Lower leg skin (tissue), 3 donors: ENCODE measurements around the gene TUBGCP6.

Experiments used
- CTCF ChIP-seq, 3 donors: fragments of 450-650 bp; IDR thresholded peaks; one replicate each; pipeline ENCODE4 v1.5.1; 2016; ENCODE audit warnings: antibody characterized with exemption in 3 of 3, mild to moderate bottlenecking in 3 of 3, moderate library complexity in 2 of 3
- POLR2A ChIP-seq, 2 donors: fragments of 450-650 bp; IDR thresholded peaks; one replicate each; pipeline ENCODE4 v1.6.1; 2016 to 2017; ENCODE audit warnings: antibody characterized with exemption in 2 of 2, mild to moderate bottlenecking in 1 of 2, moderate library complexity in 1 of 2

GRCh38 chr22:50253941-50254340 lies 9.1 kb upstream of the TUBGCP6 start:
- no peak for TF ChIP-seq POLR2A (IDR thresholded peaks at IDR 0.05)
- TF ChIP-seq CTCF (IDR thresholded peaks at IDR 0.05), result no peak
